GM12878 (cell line): ENCODE results near the gene MYD88. TPM values are rescaled to one million over a fixed set of nuclear protein-coding genes. Genes with fewer than 3 reads are reported as not detected.

Experiments
- BCLAF1 ChIP-seq: fragments of 450-650 bp; IDR thresholded peaks from 2 replicates; pipeline ENCODE4 v1.6.1; 2017; ENCODE audit warnings: antibody characterized with exemption, mild to moderate bottlenecking, moderate library complexity
- CEBPZ ChIP-seq: fragments of 150-350 bp; IDR thresholded peaks from 2 replicates; pipeline ENCODE4 v1.6.1; 2016; ENCODE audit warnings: low read depth, low read length
- E2F8 ChIP-seq: fragments of 450-650 bp; IDR thresholded peaks from 2 replicates; pipeline ENCODE4 v1.6.1; 2018; ENCODE audit warnings: mild to moderate bottlenecking, low read depth, moderate library complexity; ENCODE audit not compliant: partially characterized antibody
- polyA plus RNA-seq, 11 experiments: library from polyadenylated mRNA; depleted of rRNA in 4 of 11; unstranded in 6 of 11; stranded (reverse) in 5 of 11; fragments of >200 nt; fragmentation: Nextera tagmentation in 4 of 11; fragmentation: Illumina TruSeq in 1 of 11; extraction: Ambion mirVana in 4 of 11; extraction: Trizol in 1 of 11; gene quantifications; 1 replicate in 1 of 11; 2 replicates in 10 of 11; pipeline versions ENCODE4 v1.2.1 to v1.2.3, GENCODE V29; 2011 to 2016; ENCODE audit warnings: inconsistent platforms in 2 of 11, missing spikeins in 2 of 11, low read depth in 1 of 11
- total RNA-seq, 4 experiments: library from RNA; depleted of rRNA in 3 of 4; stranded (reverse); fragments of >200 nt in 3 of 4; fragmentation: Illumina TruSeq in 1 of 4; extraction: Trizol in 1 of 4; gene quantifications; 2 replicates each; pipeline versions ENCODE4 v1.2.1 to v1.2.3, GENCODE V29; 2013 to 2021

MYD88 gene
- total and polyA plus RNA-seq, 10 of the 15 experiments (the other 5 are each of a cell fraction or from before 2014, with no cell fraction given), result 5.5 to 84.8 (median 67.5) TPM

GRCh38 chr3:38110314-38111050 is 28.0 kb upstream of the MYD88 start (continued):
- no peak for TF ChIP-seq CEBPZ
- no peak for TF ChIP-seq E2F8
- no peak for TF ChIP-seq BCLAF1
